GM19452 (cell line): ENCODE data around the gene EHBP1.

Experiments used
- ATAC-seq: cut with Tn5 transposase; IDR thresholded peaks from one replicate; pipeline ENCODE4 v1.9.1; 2021; ENCODE audit not compliant: unreplicated experiment

The EHBP1 gene

GRCh38 chr2:62705007-62705829 is at the start of gene EHBP1:
Gene EHBP1, plus strand, starts transcription at chr2:62705713. Its CDS starts 1,479 bp downstream, at chr2:62707192.
- peak; percentile 96 for ATAC-seq

GRCh38 chr2:62657783-62658182 is 47.7 kb upstream of the EHBP1 start:
- no peak for ATAC-seq

GRCh38 chr2:62658891-62659290 is 46.6 kb upstream of the EHBP1 start:
- ATAC-seq = no peak

- ATAC-seq = peak; percentile 88
These were observed 45.4 kb upstream of the EHBP1 start for GRCh38 chr2:62660087-62660486.

- peak; percentile 31 for ATAC-seq
These were observed 44.8 kb upstream of the EHBP1 start for GRCh38 chr2:62660582-62661262.

- no peak for ATAC-seq
These were observed 44.3 kb upstream of the EHBP1 start for GRCh38 chr2:62661263-62661635.

GRCh38 chr2:62662131-62662530 is 43.4 kb upstream of the EHBP1 start:
- ATAC-seq = no peak

- ATAC-seq = no peak
These were observed 43.0 kb upstream of the EHBP1 start for GRCh38 chr2:62662554-62662953.

GRCh38 chr2:62663411-62663810 is 42.1 kb upstream of the EHBP1 start:
- ATAC-seq = no peak

GRCh38 chr2:62663920-62664795 is 41.4 kb upstream of the EHBP1 start:
- no peak for ATAC-seq

- no peak for ATAC-seq
These were observed 40.1 kb upstream of the EHBP1 start for GRCh38 chr2:62665446-62665845.

- ATAC-seq = no peak
These were observed 36.3 kb upstream of the EHBP1 start for GRCh38 chr2:62669180-62669579.

- ATAC-seq = no peak
These were observed 32.9 kb upstream of the EHBP1 start for GRCh38 chr2:62672601-62673000.

GRCh38 chr2:62675062-62675461 is 30.5 kb upstream of the EHBP1 start:
- ATAC-seq = no peak

- ATAC-seq = no peak
These were observed 20.3 kb upstream of the EHBP1 start for GRCh38 chr2:62685256-62685655.

- no peak for ATAC-seq
These were observed 19.4 kb upstream of the EHBP1 start for GRCh38 chr2:62686012-62686685.

- no peak for ATAC-seq
These were observed 17.9 kb upstream of the EHBP1 start for GRCh38 chr2:62687636-62688035.

GRCh38 chr2:62688771-62689170 is 16.7 kb upstream of the EHBP1 start:
- ATAC-seq = no peak

- ATAC-seq = no peak
These were observed 14.3 kb upstream of the EHBP1 start for GRCh38 chr2:62691186-62691585.

GRCh38 chr2:62692225-62692624 is 13.3 kb upstream of the EHBP1 start:
- ATAC-seq = no peak

GRCh38 chr2:62698653-62699052 is 6.9 kb upstream of the EHBP1 start:
- ATAC-seq = no peak
